IMR-90 (cell line): ENCODE data around the gene SLC37A4. TPM values are rescaled to one million over a fixed set of nuclear protein-coding genes. Genes with fewer than 3 reads are reported as not detected.

ENCODE experiments used
- ATAC-seq: fragments of 200-7000 bp; cut with Tn5 transposase; 2 replicates; pipeline ENCODE4 v1.9.1; 2020; ENCODE audit warnings: low read depth, mild to moderate bottlenecking, moderate library complexity
- BruUV-seq: library from RNA; stranded (reverse); fragments of 400-500 nt; replicated peaks from 2 replicates; lab custom pipeline; 2021; lab: Mats Ljungman, UMichigan
- CTCF ChIA-PET: fragments of 300-600 bp; formaldehyde crosslinking; extraction: SDS; loops from one replicate; lab custom pipeline; 2021; ENCODE audit warnings: antibody characterized with exemption; lab: Yijun Ruan, JAX
- POLR2A ChIA-PET: fragments of 300-600 bp; sonication (Branson Sonifier 250); formaldehyde crosslinking; loops from one replicate; lab custom pipeline; 2022; ENCODE audit warnings: antibody characterized with exemption; ENCODE audit not compliant: unreplicated experiment; lab: Charles Lee
- DNase-seq: peaks from one replicate; pipeline ENCODE4 v3.0.0; 2013
- H2AFZ ChIP-seq: replicated peaks from 2 replicates; pipeline ENCODE3; 2013; ENCODE audit warnings: low read length, mild to moderate bottlenecking; ENCODE audit not compliant: poor library complexity
- H2AK5ac ChIP-seq: 2 replicates; pipeline ENCODE4 v1.6.1; 2013; ENCODE audit warnings: low read depth, low read length, inconsistent platforms
- H2AK9ac ChIP-seq: replicated peaks from 2 replicates; pipeline ENCODE3; 2013; ENCODE audit warnings: mild to moderate bottlenecking, low read depth, low read length, moderate library complexity; ENCODE audit not compliant: poor library complexity
- H2BK120ac ChIP-seq: 2 replicates; pipeline ENCODE4 v1.6.1; 2013; ENCODE audit warnings: low read depth, low read length, inconsistent platforms
- H2BK15ac ChIP-seq: 3 replicates; pipeline ENCODE4 v1.6.1; 2013; ENCODE audit warnings: low read depth, low read length, inconsistent platforms
- H2BK20ac ChIP-seq: 2 replicates; pipeline ENCODE4 v1.6.1; 2013; ENCODE audit warnings: low read depth, mild to moderate bottlenecking, inconsistent platforms, low read length, moderate library complexity
- H2BK5ac ChIP-seq: 2 replicates; pipeline ENCODE4 v1.6.1; 2013; ENCODE audit warnings: mild to moderate bottlenecking, low read depth, low read length, inconsistent platforms; ENCODE audit not compliant: poor library complexity, severe bottlenecking
- H3K14ac ChIP-seq: replicated peaks from 2 replicates; pipeline ENCODE4 v1.6.1; 2013; ENCODE audit warnings: low read depth, low read length, inconsistent platforms
- H3K18ac ChIP-seq: 2 replicates; pipeline ENCODE4 v1.6.1; 2013; ENCODE audit warnings: low read depth, low read length, control low read depth
- H3K23ac ChIP-seq: 2 replicates; pipeline ENCODE4 v1.6.1; 2013; ENCODE audit warnings: low read depth, low read length, inconsistent platforms
- H3K27ac ChIP-seq: 2 replicates; pipeline ENCODE4 v1.5.1; 2013; ENCODE audit warnings: mild to moderate bottlenecking, control low read depth, low read length; ENCODE audit not compliant: insufficient read depth
- H3K27me3 ChIP-seq: 2 replicates; pipeline ENCODE4 v1.6.1; 2013; ENCODE audit warnings: low read length; ENCODE audit not compliant: control insufficient read depth, insufficient read depth
- H3K36me3 ChIP-seq: 2 replicates; pipeline ENCODE4 v1.6.1; 2013; ENCODE audit warnings: low read length, mixed read lengths; ENCODE audit not compliant: control insufficient read depth, insufficient read depth
- H3K4ac ChIP-seq: 2 replicates; pipeline ENCODE4 v1.6.1; 2013; ENCODE audit warnings: low read depth, low read length, inconsistent platforms
- H3K4me1 ChIP-seq: 2 replicates; pipeline ENCODE4 v1.6.1; 2013; ENCODE audit warnings: low read length, mixed read lengths; ENCODE audit not compliant: control insufficient read depth, insufficient read depth
- H3K4me2 ChIP-seq: 2 replicates; pipeline ENCODE4 v1.6.1; 2013; ENCODE audit warnings: low read depth, mild to moderate bottlenecking, control low read depth, low read length, moderate library complexity
- H3K4me3 ChIP-seq: 2 replicates; pipeline ENCODE4 v1.5.1; 2013; ENCODE audit warnings: low read depth, mild to moderate bottlenecking, control low read depth, low read length, moderate library complexity; ENCODE audit not compliant: insufficient read depth
- H3K56ac ChIP-seq: 2 replicates; pipeline ENCODE4 v1.6.1; 2013; ENCODE audit warnings: low read length, inconsistent platforms; ENCODE audit not compliant: insufficient read depth; ENCODE audit errors: extremely low read depth
- H3K79me1 ChIP-seq, 2 experiments: 2 replicates each; pipeline ENCODE4 v1.6.1; 2013; ENCODE audit warnings: low read length in 2 of 2, inconsistent platforms in 1 of 2, low read depth in 1 of 2
- H3K9ac ChIP-seq: 2 replicates; pipeline ENCODE4 v1.6.1; 2013; ENCODE audit warnings: low read depth, low read length, control low read depth
- H3K9me1 ChIP-seq: 2 replicates; pipeline ENCODE4 v1.6.1; 2013; ENCODE audit warnings: low read length, inconsistent platforms; ENCODE audit not compliant: insufficient read depth
- H3K9me3 ChIP-seq: 2 replicates; pipeline ENCODE4 v1.6.1; 2013; ENCODE audit warnings: low read length; ENCODE audit not compliant: control insufficient read depth, insufficient read depth
- H4K20me1 ChIP-seq: 2 replicates; pipeline ENCODE4 v1.6.1; 2013; ENCODE audit warnings: low read length, inconsistent platforms; ENCODE audit not compliant: insufficient read depth
- H4K5ac ChIP-seq: 2 replicates; pipeline ENCODE4 v1.6.1; 2013; ENCODE audit warnings: mild to moderate bottlenecking, low read depth, low read length, control low read depth
- H4K8ac ChIP-seq, 2 experiments: 2 replicates each; pipeline ENCODE4 v1.6.1; 2013; ENCODE audit warnings: low read depth in 2 of 2, low read length in 2 of 2, control low read depth in 1 of 2, inconsistent platforms in 1 of 2
- H4K91ac ChIP-seq: 2 replicates; pipeline ENCODE4 v1.6.1; 2013; ENCODE audit warnings: low read depth, low read length, inconsistent platforms; ENCODE audit not compliant: insufficient read depth
- BHLHE40 ChIP-seq: fragments of 150-350 bp; IDR thresholded peaks from 2 replicates; pipeline ENCODE4 v1.6.1; 2016; ENCODE audit warnings: mild to moderate bottlenecking, low read depth, low read length
- CEBPB ChIP-seq: IDR thresholded peaks from 2 replicates; pipeline ENCODE4 v1.6.1; 2012; ENCODE audit warnings: low read depth, low read length, improper control_type of control experiment
- CHD1 ChIP-seq: IDR thresholded peaks from 2 replicates; pipeline ENCODE4 v1.6.1; 2012; ENCODE audit warnings: low read depth, low read length, improper control_type of control experiment
- CTCF ChIP-seq: conservative IDR thresholded peaks from 2 replicates; pipeline ENCODE4 v1.5.1; 2012; ENCODE audit warnings: mild to moderate bottlenecking, low read depth, low read length, improper control_type of control experiment
- ELK1 ChIP-seq: fragments of 150-350 bp; IDR thresholded peaks from 2 replicates; pipeline ENCODE4 v1.6.1; 2016; ENCODE audit warnings: low read depth, mild to moderate bottlenecking, low read length, moderate library complexity, borderline replicate concordance
- FOS ChIP-seq: fragments of 150-350 bp; IDR thresholded peaks from 2 replicates; pipeline ENCODE4 v1.6.1; 2016; ENCODE audit warnings: low read depth, low read length
- MAFK ChIP-seq: IDR thresholded peaks from 2 replicates; pipeline ENCODE4 v1.6.1; 2012; ENCODE audit warnings: low read depth, low read length, improper control_type of control experiment
- MAZ ChIP-seq: IDR thresholded peaks from 2 replicates; pipeline ENCODE4 v1.6.1; 2012; ENCODE audit warnings: low read depth, mild to moderate bottlenecking, low read length, improper control_type of control experiment, moderate library complexity, borderline replicate concordance
- MXI1 ChIP-seq: IDR thresholded peaks from 2 replicates; pipeline ENCODE4 v1.6.1; 2012; ENCODE audit warnings: low read depth, mild to moderate bottlenecking, low read length, moderate library complexity, borderline replicate concordance
- NFE2L2 ChIP-seq: fragments of 150-350 bp; IDR thresholded peaks from 2 replicates; pipeline ENCODE4 v1.6.1; 2016; ENCODE audit warnings: low read depth, mild to moderate bottlenecking, low read length
- POLR2A ChIP-seq: IDR thresholded peaks from 2 replicates; pipeline ENCODE4 v1.6.1; 2012; ENCODE audit warnings: mild to moderate bottlenecking, low read depth, low read length
- RAD21 ChIP-seq: IDR thresholded peaks from 2 replicates; pipeline ENCODE4 v1.6.1; 2012; ENCODE audit warnings: low read length, improper control_type of control experiment
- RFX5 ChIP-seq: IDR thresholded peaks from 2 replicates; pipeline ENCODE4 v1.8.0; 2012; ENCODE audit warnings: low read depth, mild to moderate bottlenecking, low read length, moderate library complexity
- SMC3 ChIP-seq: fragments of 150-350 bp; IDR thresholded peaks from 2 replicates; pipeline ENCODE4 v1.6.1; 2016; ENCODE audit warnings: low read depth, mild to moderate bottlenecking, antibody characterized with exemption, low read length, moderate library complexity
- USF2 ChIP-seq: fragments of 150-350 bp; IDR thresholded peaks from 2 replicates; pipeline ENCODE4 v1.6.1; 2017; ENCODE audit warnings: mild to moderate bottlenecking, antibody characterized with exemption, low read length, low read depth
- WGBS, 2 experiments: methylation state at CpG; one replicate each; pipeline versions ENCODE4 v1.1.5 to v1.1.7; 2013; ENCODE audit warnings: missing lambda C conversion rate in 2 of 2; ENCODE audit not compliant: insufficient read length in 1 of 2; ENCODE audit errors: extremely low coverage in 2 of 2; 5-methylcytosine and 5-hydroxymethylcytosine counted together
- dilution Hi-C: fragments of 300-500 bp; cut with HindIII; formaldehyde crosslinking; loops from one replicate; pipeline ENCODE4 v1.14.3; 2018; ENCODE audit warnings: low sequenced_read_pairs; ENCODE audit not compliant: unreplicated experiment
- in situ Hi-C: fragments of 300-500 bp; cut with MboI; formaldehyde crosslinking; loops from 3 replicates; pipeline ENCODE4 v1.14.3; 2019; ENCODE audit warnings: low sequenced_read_pairs, inconsistent platforms, mixed read lengths
- intact Hi-C: fragments of 100-400 bp; cut with micrococcal nuclease; formaldehyde crosslinking; loops from 2 replicates; pipeline ENCODE4 v1.10.0; 2022
- polyA plus RNA-seq, 3 experiments: library from polyadenylated mRNA; depleted of rRNA; stranded (reverse); fragments of >200 nt; gene quantifications; 2 replicates each; pipeline ENCODE4 v1.2.3, GENCODE V29; 2012; ENCODE audit warnings: low replicate concordance in 1 of 3
- total RNA-seq: library from RNA; depleted of rRNA; stranded (reverse); fragments of >200 nt; gene quantifications from 2 replicates; pipeline ENCODE4 v1.2.3, GENCODE V29; 2012

SLC37A4 gene
- total and polyA plus RNA-seq, 2 of the 4 experiments (the other 2 are of a cell fraction): 7.5 to 14.3 TPM

- H4K8ac ChIP-seq: peak overlapping the region; percentile 61 to 93
- H3K36me3 ChIP-seq: peaks cover 9% of the 10 kb centered on the region
- peak overlapping the region; percentile 80 for H3K4ac ChIP-seq
- peak overlapping the region; percentile 93 for H3K23ac ChIP-seq
- H2BK20ac ChIP-seq: 0 out of 2 replicates have a peak overlapping the region, but pooled peaks have one; percentile 27
- CTCF ChIA-PET: no interaction called here
- DNase-seq (no peak), ATAC-seq (peak; percentile 2)
- BruUV-seq: no TSS peak
- H2BK15ac ChIP-seq: peak overlapping the region; percentile 68; the same call in 1 of the 3 replicates
- 0% methylated on average over 4 of the region's 19 CpGs; no CpG with 5 or more reads in 1 of the 2 experiments for WGBS, 2 experiments
- in situ Hi-C loops (no loop called here), dilution Hi-C loops (no loop called here), intact Hi-C loops (no loop called here)
- peak overlapping the region; percentile 64 for H3K27ac ChIP-seq
- no peaks in the 10 kb centered on the region for H3K9me3 ChIP-seq
- H3K9ac ChIP-seq: peak overlapping the region; percentile 71
- peak overlapping the region; percentile 71 for H2AK5ac ChIP-seq
- POLR2A ChIA-PET: no interaction called here
- H3K79me1 ChIP-seq: peaks cover 22 to 60% of the 10 kb centered on the region in 2 experiments
- H4K91ac ChIP-seq: peak overlapping the region; percentile 74
- H2BK5ac ChIP-seq: peak overlapping the region; percentile 77
- H3K4me3 ChIP-seq: peak overlapping the region; percentile 83
- peaks cover 7% of the 10 kb centered on the region for H3K4me1 ChIP-seq
- H3K18ac ChIP-seq: no peak overlapping the region; the same call in 1 of the 2 replicates
- H2AFZ ChIP-seq: peak overlapping the region; percentile 93
- peaks cover 8% of the 10 kb centered on the region for H3K9me1 ChIP-seq
- H3K27me3 ChIP-seq: no peaks in the 10 kb centered on the region
- TF ChIP-seq POLR2A: no peak
- TF ChIP-seq CEBPB: no peak
- no peak for TF ChIP-seq CHD1
- TF ChIP-seq NFE2L2: no peak
- TF ChIP-seq MXI1: no peak
- no peak for TF ChIP-seq MAFK
- no peak for TF ChIP-seq RAD21
- no peak for TF ChIP-seq BHLHE40
- no peak for TF ChIP-seq RFX5
- no peak for TF ChIP-seq CTCF
- TF ChIP-seq SMC3: no peak
- TF ChIP-seq FOS: no peak
- no peak for TF ChIP-seq MAZ
- no peak for TF ChIP-seq ELK1
- TF ChIP-seq USF2: no peak
- H2BK120ac ChIP-seq: peak overlapping the region; percentile 13; the same call in 1 of the 2 replicates
- H3K14ac ChIP-seq: peak overlapping the region; percentile 67
- H4K5ac ChIP-seq: peak overlapping the region; percentile 44
- no peaks in the 10 kb centered on the region for H4K20me1 ChIP-seq
- peak overlapping the region; percentile 94 for H2AK9ac ChIP-seq
- H3K56ac ChIP-seq: peak overlapping the region; percentile 49
- H3K4me2 ChIP-seq: peak overlapping the region; percentile 98
Measured at GRCh38 chr11:118998388-118998717, 32.3 kb downstream of the SLC37A4 start.
